ENCODE data around the gene ISM1.

- TF ChIP-seq CTCF (IDR thresholded peaks at IDR 0.05; ENCODE audit: insufficient read depth, low read depth, low read length) (no peak), EZH2 (IDR thresholded peaks at IDR 0.05; ENCODE audit: insufficient read depth, low read length) (no peak)
Measured at GRCh38 chr20:13228771-13229170, 7.7 kb downstream of the ISM1 start.
